Activated T-helper 2 cell treated with anti-CD3 and anti-CD28 coated beads, Interferon-gamma antibody, Interleukin-2, Interleukin-4, amounts not matched to agents 10 μg/mL and 5 μg/mL and 100 μg/mL, durations not matched to agents 14 hours and 24 hours and 36 hours (primary cell): ENCODE data around the gene EBF3. TPM values are rescaled to one million over a fixed set of nuclear protein-coding genes. Genes with fewer than 3 reads are reported as not detected.
"Not testable (repeated sequence)": the region's sequence is repeated elsewhere in the genome, so short reads cannot be mapped to it uniquely, and the experiment has no call there.

Source experiments
- DNase-seq: peaks from one replicate; pipeline ENCODE4 v3.0.0; 2021; ENCODE audit warnings: low spot score
- H3K27ac Mint-ChIP-seq: one replicate; pipeline ENCODE4 v1.8.0; 2021; ENCODE audit warnings: mixed read lengths
- H3K27me3 Mint-ChIP-seq: one replicate; pipeline ENCODE4 v1.8.0; 2021; ENCODE audit warnings: low read depth, mixed read lengths
- H3K36me3 Mint-ChIP-seq: one replicate; pipeline ENCODE4 v1.8.0; 2021; ENCODE audit warnings: low read depth, mixed read lengths
- H3K4me1 Mint-ChIP-seq: one replicate; pipeline ENCODE4 v1.8.0; 2021; ENCODE audit warnings: low read depth, mixed read lengths
- H3K4me3 Mint-ChIP-seq: one replicate; pipeline ENCODE4 v1.8.0; 2021; ENCODE audit warnings: low read depth, mild to moderate bottlenecking, moderate library complexity, mixed read lengths
- H3K9me3 Mint-ChIP-seq: one replicate; pipeline ENCODE4 v1.8.0; 2021; ENCODE audit warnings: mixed read lengths
- intact Hi-C: fragments of 100-400 bp; cut with micrococcal nuclease; formaldehyde crosslinking; loops from one replicate; pipeline ENCODE4 v1.15.1; 2023
- total RNA-seq: library from RNA; stranded (reverse); gene quantifications from 2 replicates; pipeline ENCODE4 v1.2.3, GENCODE V29; 2022

The EBF3 gene
- total RNA-seq, 1 donor from 2014 or later: not detected

DNA sequence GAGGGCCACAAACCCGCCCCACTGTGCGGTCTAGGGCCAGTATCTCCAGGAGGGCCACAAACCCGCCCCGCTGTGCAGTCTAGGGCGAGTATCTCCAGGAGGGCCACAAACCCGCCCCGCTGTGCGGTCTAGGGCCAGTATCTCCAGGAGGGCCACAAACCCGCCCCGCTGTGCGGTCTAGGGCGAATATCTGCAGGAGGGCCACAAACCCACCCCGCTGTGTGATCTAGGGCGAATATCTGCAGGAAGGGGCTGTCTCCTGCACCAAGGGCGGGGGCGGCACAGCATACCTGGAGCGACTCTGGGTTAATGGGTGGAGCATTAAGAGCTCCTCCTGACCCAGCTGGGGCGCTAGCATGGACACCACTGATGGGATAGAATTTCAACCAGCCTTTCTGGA, 43.9 kb downstream of the EBF3 start:
- intact Hi-C loops, H3K9me3 Mint-ChIP-seq, H3K36me3 Mint-ChIP-seq: not testable (repeated sequence)

DNA sequence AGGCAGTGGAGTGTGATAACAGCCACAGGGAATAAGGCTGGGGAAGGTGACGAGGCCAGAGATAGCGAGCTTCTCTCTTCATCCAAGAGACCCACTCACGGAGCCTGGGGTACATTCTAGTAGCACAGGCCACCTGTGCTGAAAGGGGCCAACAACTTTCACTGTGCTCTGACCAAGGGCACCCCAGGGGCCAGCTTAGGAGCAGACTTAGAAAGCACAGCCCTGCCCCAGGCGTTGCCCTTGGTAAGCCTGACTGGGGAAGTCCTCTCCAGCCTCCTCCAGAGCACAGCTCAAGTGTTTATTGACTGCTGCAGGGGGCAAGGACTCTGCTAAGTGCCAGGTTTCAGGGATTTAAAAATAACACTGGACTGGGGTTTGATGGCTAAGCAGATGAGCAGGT, 44.7 kb downstream of the EBF3 start:
- intact Hi-C loops: no loop called here
- DNase-seq: no peak

More for the DNA sequence above, 43.9 kb downstream of the EBF3 start:
- not testable (repeated sequence) for DNase-seq, H3K27ac Mint-ChIP-seq, H3K27me3 Mint-ChIP-seq, H3K4me1 Mint-ChIP-seq, H3K4me3 Mint-ChIP-seq

DNA sequence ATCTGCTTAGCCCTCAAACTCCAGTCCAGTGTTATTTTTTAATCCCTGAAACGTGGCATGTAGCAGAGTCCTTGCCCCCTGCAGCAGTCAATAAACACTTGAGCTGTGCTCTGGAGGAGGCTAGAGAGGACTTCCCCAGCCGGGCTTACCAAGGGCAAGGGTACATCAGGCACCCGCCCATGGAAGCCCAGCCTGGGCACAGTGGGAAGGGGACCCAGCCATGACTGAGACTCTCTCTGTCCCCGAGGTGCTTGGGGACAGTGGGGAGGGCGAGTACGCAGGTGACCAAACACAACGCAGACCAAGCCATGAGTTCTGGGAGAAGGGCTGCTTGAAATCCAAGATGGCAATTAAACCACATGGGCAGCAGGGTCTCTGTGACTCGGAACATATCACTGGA, 45.2 kb downstream of the EBF3 start:
- intact Hi-C loops: no loop called here
- no peaks in the 10 kb centered on the region for H3K36me3 Mint-ChIP-seq
- no peak overlapping the region for H3K4me3 Mint-ChIP-seq
- no peaks in the 10 kb centered on the region for H3K27me3 Mint-ChIP-seq
- H3K27ac Mint-ChIP-seq: no peak overlapping the region
- no peak for DNase-seq
- H3K4me1 Mint-ChIP-seq: no peaks in the 10 kb centered on the region
- H3K9me3 Mint-ChIP-seq: no peaks in the 10 kb centered on the region

More for the DNA sequence above, 44.7 kb downstream of the EBF3 start:
- H3K4me1 Mint-ChIP-seq: no peaks in the 10 kb centered on the region
- H3K4me3 Mint-ChIP-seq: no peak overlapping the region
- H3K27me3 Mint-ChIP-seq: no peaks in the 10 kb centered on the region
- H3K27ac Mint-ChIP-seq: no peak overlapping the region
- H3K36me3 Mint-ChIP-seq: no peaks in the 10 kb centered on the region
- H3K9me3 Mint-ChIP-seq: no peaks in the 10 kb centered on the region

DNA sequence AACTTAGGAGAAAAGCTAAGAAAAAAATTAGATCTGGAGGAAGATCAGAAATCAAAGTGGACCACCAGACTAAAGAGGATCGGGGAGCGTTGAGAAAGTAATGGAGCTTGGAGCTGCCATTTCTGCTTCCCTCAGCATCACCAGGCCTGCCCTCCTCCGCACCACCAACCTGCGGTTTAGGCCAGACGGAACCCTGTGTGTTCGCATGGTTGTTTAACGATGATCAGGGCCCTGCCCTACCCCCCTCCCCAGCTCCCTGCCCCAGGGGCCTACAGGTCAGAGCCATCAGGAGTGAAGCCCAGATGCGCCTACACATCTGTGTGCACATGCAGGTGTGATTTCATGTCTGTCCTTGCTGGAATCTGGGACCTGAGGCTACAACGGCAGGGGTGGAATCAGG, 45.7 kb downstream of the EBF3 start:
- no peaks in the 10 kb centered on the region for H3K4me1 Mint-ChIP-seq
- H3K27me3 Mint-ChIP-seq: no peaks in the 10 kb centered on the region
- intact Hi-C loops: no loop called here
- no peaks in the 10 kb centered on the region for H3K36me3 Mint-ChIP-seq
- no peak for DNase-seq
- no peak overlapping the region for H3K27ac Mint-ChIP-seq
- no peak overlapping the region for H3K4me3 Mint-ChIP-seq
- no peaks in the 10 kb centered on the region for H3K9me3 Mint-ChIP-seq

DNA sequence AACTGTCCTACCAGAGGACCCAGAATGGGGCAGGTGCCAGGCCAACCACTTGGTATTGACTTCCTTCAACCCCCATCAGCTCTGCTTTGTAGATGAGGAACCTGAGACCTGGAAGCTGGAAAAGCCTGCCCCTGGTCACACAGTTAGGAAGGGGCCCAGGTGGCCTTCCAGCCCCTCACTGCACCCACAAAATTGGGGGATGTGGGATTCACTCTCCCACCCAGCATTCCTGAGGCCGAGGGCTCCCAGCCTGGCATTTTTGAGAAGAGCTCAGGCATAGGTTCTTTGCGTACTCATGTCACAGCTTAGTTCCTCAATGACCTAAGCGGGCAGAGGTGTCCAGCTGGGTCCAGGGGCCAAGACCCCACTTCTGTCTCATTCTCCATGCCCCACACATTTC, 46.1 kb downstream of the EBF3 start:
- H3K4me1 Mint-ChIP-seq: no peaks in the 10 kb centered on the region
- no peaks in the 10 kb centered on the region for H3K36me3 Mint-ChIP-seq
- H3K9me3 Mint-ChIP-seq: no peaks in the 10 kb centered on the region
- H3K4me3 Mint-ChIP-seq: no peak overlapping the region
- intact Hi-C loops: no loop called here
- H3K27me3 Mint-ChIP-seq: no peaks in the 10 kb centered on the region
- H3K27ac Mint-ChIP-seq: no peak overlapping the region
- DNase-seq: no peak

DNA sequence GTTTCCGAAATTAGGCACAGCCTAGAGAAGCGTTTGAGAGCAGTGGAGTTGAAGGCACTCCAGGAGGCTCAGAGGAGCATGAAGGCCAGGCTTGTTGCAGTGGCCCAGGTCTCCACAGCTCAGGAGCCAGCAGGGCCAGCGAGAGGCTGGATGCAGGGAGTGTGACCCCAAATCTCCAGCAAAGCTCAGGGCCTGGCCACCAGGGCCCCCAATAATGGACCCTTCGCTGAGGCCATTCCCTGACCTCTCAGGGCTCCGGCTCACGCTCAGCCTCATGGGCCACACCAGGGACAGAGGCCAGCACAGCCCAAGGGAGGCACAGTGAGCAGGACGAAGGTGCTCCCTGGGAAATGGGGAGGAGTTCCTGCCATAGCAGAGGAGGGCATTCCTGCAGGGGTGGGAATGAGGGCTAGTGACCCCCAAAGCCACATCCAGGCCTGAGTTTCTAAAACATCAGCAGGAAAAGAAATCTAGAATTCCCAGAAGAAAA, 47.5 kb downstream of the EBF3 start:
- no peak for DNase-seq
- Mint-ChIP-seq H3K4me1 (no peaks in the 10 kb centered on the region), H3K4me3 (no peak overlapping the region), H3K27ac (no peak overlapping the region), H3K9me3 (no peaks in the 10 kb centered on the region), H3K27me3 (no peaks in the 10 kb centered on the region), H3K36me3 (no peaks in the 10 kb centered on the region)
- intact Hi-C loops: no loop called here

DNA sequence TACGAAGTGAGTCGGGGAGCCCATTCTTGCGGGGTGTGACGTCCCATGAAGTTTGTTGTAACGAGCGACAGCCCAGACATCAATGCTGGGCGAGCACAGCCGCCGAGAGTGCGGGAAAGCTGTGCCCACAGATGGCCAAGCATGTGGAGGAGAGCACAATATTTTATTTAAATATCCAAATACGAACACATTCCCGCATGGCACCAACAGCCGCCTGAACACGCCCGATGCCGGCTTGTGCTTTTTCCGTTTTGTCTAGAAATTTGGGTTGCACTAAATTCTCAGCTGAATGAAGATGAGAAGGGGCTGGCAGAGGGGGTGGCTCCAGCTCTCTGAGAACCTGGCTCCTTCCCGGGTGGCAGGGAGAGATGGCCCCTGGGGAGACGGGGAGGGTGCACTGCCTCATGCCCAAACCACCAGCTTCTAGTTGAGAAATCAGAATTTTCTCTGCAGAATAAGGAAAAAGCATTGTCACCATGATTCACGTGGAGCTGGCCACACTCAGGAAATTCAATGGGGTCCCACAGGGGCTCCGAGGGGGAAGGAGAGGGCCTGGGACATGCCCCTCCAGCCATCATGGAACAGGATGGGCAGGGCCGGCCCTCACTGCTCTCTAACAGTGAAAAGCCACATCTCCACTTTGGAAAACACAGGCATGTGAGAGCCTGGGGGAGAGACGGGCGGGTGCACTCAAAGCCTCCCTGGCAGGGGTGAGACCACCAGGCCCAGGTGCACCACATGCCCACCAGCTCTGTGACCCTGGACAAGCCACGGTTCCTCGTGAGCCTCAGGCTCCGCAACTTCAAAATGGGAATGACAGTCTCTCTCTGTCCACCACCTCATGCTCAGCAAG, 48.3 kb downstream of the EBF3 start:
- intact Hi-C loops: no loop called here
- Mint-ChIP-seq H3K36me3 (no peaks in the 10 kb centered on the region), H3K9me3 (no peaks in the 10 kb centered on the region), H3K27ac (no peak overlapping the region), H3K4me1 (no peaks in the 10 kb centered on the region), H3K27me3 (no peaks in the 10 kb centered on the region), H3K4me3 (no peak overlapping the region)
- DNase-seq: no peak

DNA sequence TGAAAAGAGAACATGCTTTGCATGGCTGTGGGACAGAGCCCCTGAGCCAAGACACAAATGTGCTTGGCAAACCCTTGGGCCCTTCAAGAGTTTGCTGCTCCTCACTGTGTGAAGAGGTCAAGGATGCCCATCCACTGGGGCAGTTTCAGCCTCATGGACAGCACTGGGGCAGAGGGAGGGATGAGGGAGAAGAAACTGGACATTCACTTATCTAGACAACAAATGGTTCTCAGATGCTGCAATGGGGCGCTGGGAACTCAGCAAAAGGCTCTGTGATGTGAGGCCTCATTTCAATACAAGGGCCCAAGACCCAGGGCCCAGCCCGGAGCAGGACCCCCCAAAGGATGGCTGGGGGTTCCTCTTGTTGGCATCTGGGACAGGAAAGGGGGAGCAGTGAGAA, 49.1 kb downstream of the EBF3 start:
- no peak overlapping the region for H3K4me3 Mint-ChIP-seq
- H3K27ac Mint-ChIP-seq: no peak overlapping the region
- H3K27me3 Mint-ChIP-seq: no peaks in the 10 kb centered on the region
- no peaks in the 10 kb centered on the region for H3K4me1 Mint-ChIP-seq
- no peak for DNase-seq
- intact Hi-C loops: no loop called here
- H3K9me3 Mint-ChIP-seq: no peaks in the 10 kb centered on the region
- no peaks in the 10 kb centered on the region for H3K36me3 Mint-ChIP-seq

DNA sequence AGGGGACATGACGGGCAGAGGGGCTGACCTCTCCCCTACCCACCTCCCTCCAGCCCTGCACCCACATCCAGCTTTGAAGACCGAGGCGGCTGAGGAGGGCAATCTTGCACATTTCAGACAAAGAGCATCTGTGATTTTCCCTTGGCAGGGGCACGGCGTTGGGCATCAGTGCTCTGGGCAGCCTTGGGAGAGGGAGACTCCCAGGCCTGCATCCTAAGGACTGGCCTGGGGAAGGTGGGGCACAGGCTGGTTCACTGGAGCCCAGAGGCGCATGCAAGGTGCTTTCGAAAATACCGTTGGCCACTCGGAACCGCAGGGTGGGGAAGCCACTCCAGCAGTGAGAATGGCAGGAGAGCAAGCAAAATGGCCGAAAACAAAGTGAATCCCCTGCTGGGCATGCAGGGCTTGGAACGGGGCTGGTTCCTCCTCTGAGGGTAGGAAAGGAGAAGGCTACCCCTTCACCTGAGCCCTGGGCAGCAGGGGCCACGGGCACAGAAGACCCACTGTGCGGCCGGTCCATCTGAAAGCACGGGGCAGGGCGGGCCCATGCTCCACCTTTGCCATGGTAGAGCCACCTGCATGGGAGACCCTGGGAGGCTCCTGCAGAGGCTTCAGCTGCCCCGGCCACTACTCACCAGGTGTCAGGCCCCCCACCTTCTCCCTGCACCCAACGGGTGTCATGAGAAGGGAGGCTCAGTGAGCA, 49.8 kb downstream of the EBF3 start:
- no peaks in the 10 kb centered on the region for H3K4me1 Mint-ChIP-seq
- no peaks in the 10 kb centered on the region for H3K27me3 Mint-ChIP-seq
- no peak overlapping the region for H3K27ac Mint-ChIP-seq
- no peak for DNase-seq
- intact Hi-C loops: no loop called here
- H3K4me3 Mint-ChIP-seq: no peak overlapping the region
- no peaks in the 10 kb centered on the region for H3K36me3 Mint-ChIP-seq
- no peaks in the 10 kb centered on the region for H3K9me3 Mint-ChIP-seq

DNA sequence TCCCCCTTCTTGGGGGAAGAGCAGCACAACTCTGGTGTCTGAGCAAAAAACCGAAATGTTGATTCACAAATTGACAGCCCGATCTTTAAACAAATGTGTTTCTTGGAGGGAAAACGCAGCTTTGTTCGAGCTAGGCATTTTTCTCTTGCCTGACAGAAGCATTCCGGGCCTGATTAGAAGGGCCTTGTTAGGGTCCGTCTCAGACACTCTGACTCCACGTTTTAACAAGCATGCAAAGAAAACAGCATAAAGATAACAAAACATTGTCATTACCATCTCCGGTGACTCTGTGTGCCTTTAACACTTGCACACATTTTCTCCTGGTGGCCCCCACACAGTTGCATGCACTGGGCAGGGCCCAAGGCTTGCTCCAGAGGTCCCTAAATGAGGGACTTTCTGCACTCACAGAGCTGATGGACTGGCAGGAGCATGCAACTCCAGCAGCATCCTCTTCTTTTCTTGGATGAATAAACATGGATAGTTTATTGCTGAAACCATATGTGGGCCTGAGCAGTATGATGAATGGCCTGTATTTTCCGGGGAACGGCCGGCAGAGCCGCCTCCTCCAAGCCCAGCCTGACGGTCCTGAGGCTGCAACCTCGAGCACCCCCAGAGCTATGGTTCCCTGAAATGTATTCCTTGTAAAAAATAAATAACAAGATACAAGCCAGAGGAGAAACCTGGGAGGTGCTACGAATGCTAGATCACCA, 50.9 kb downstream of the EBF3 start:
- intact Hi-C loops: no loop called here
- H3K9me3 Mint-ChIP-seq: no peaks in the 10 kb centered on the region
- H3K4me3 Mint-ChIP-seq: no peak overlapping the region
- H3K4me1 Mint-ChIP-seq: no peaks in the 10 kb centered on the region
- H3K27ac Mint-ChIP-seq: no peak overlapping the region
- H3K36me3 Mint-ChIP-seq: no peaks in the 10 kb centered on the region
- no peaks in the 10 kb centered on the region for H3K27me3 Mint-ChIP-seq
- no peak for DNase-seq

DNA sequence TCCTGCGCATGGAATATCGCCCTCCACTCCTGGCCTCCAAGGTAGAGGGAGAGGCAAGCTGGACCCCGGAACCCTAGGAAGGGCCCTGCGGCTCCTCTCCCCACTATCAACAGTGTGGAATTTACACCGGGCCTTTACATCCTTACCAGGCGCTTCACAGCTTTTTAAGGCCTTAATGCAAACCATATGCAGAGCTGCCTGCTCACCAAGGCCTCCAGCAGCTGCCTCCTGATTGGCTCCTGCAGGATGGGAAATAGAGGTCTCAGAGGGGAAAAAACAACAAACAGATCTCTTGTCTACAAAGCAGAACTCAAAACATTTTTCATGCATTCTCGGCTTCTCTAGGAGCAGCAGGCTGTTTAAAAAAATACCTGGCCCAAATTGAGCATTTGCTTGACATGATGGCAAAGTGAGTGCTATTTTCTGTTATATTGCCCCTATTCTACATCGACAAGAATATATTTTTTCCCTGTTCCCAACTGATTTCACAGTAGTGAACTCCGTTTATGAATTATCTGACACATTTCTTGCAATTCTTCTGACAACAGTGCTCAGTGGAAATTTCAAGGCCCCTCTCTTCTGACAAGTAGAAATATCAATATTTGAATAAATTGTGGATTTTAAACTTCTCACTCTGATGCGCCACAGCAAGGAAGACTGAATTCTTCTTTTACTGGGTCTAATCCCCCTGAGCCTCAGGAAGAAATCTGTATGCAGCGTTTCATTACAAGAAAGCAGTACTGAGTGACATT, 51.7 kb downstream of the EBF3 start:
- Mint-ChIP-seq H3K27ac (no peak overlapping the region), H3K4me3 (no peak overlapping the region), H3K36me3 (no peaks in the 10 kb centered on the region), H3K27me3 (no peaks in the 10 kb centered on the region), H3K4me1 (no peaks in the 10 kb centered on the region), H3K9me3 (no peaks in the 10 kb centered on the region)
- intact Hi-C loops: no loop called here
- no peak for DNase-seq

DNA sequence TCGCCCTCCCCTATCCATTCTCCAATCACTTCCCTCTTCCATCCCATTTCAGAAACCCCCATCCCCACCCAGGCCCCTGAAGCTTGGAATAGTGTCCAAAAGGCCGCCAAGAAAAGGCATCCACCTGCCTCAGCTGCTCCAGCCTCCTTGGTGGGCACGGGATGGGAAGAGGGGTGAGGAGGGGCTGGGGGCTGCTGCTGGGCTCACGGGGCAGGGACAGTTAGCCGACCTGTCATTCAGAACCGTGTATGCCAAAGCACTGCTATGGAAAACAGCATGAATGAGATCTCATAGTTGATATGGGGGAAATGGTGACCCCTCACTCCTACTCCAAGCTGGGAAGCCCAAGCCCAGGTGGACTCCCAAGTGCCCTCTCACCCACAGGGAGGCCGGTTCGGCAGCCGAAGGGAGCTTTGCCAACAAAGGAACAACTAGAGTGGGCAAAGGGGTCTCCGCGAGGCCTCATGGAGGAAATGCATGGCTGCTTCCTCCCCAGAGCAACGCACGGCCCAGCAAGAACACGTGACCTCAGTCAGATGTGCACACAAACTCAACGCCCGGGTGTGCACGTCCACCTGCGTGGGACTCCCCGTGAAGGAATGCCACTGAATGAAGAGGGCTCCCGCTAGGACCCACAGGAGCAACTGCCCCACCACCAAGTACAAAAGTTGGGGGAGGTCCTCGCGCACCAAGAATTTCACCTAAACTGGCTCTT, 52.5 kb downstream of the EBF3 start:
- Mint-ChIP-seq H3K27me3 (no peaks in the 10 kb centered on the region), H3K4me1 (no peaks in the 10 kb centered on the region), H3K9me3 (no peaks in the 10 kb centered on the region), H3K27ac (no peak overlapping the region), H3K4me3 (no peak overlapping the region), H3K36me3 (no peaks in the 10 kb centered on the region)
- intact Hi-C loops: no loop called here
- no peak for DNase-seq
